HepG2 (cell line): ENCODE measurements around the gene SHBG. TPM values are rescaled to one million over a fixed set of nuclear protein-coding genes. Genes with fewer than 3 reads are reported as not detected.

Source experiments
- ARHGAP35 ChIP-seq: sonication (generic); formaldehyde crosslinking; IDR thresholded peaks from 2 replicates; pipeline ENCODE4 v1.9.0; 2022; ENCODE audit warnings: mild to moderate bottlenecking, inconsistent platforms, moderate library complexity, missing genetic modification reagents, borderline replicate concordance
- GFI1 ChIP-seq: sonication (generic); formaldehyde crosslinking; IDR thresholded peaks from 2 replicates; pipeline ENCODE4 v1.5.0; 2020; ENCODE audit warnings: missing genetic modification reagents, mild to moderate bottlenecking, borderline replicate concordance
- HHEX ChIP-seq: IDR thresholded peaks from 2 replicates; pipeline ENCODE4 v1.6.1; 2016; ENCODE audit warnings: control low read depth
- IKZF4 ChIP-seq: sonication (generic); formaldehyde crosslinking; IDR thresholded peaks from 2 replicates; pipeline ENCODE4 v1.5.1; 2020; ENCODE audit warnings: borderline replicate concordance, mild to moderate bottlenecking, low read depth, missing genetic modification reagents; ENCODE audit errors: not compliant biosample characterization
- KAT8 ChIP-seq: IDR thresholded peaks from 2 replicates; pipeline ENCODE4 v1.6.1; 2016; ENCODE audit warnings: missing genetic modification reagents, missing compliant biosample characterization
- KLF11 ChIP-seq: IDR thresholded peaks from 2 replicates; pipeline ENCODE4 v1.6.1; 2016; ENCODE audit warnings: missing compliant biosample characterization
- MAF1 ChIP-seq: sonication (generic); formaldehyde crosslinking; IDR thresholded peaks from 2 replicates; pipeline ENCODE4 v1.5.0; 2020; ENCODE audit warnings: missing genetic modification reagents, borderline replicate concordance
- MBD4 ChIP-seq: IDR thresholded peaks from 2 replicates; pipeline ENCODE4 v1.6.1; 2012; ENCODE audit warnings: low read length, inconsistent platforms, borderline replicate concordance
- PLRG1 ChIP-seq: fragments of 450-650 bp; conservative IDR thresholded peaks from 2 replicates; pipeline ENCODE4 v1.6.1; 2016
- SRSF9 ChIP-seq: fragments of 200-400 bp; formaldehyde crosslinking; IDR thresholded peaks from 2 replicates; pipeline ENCODE4 v1.6.1; 2018; ENCODE audit warnings: borderline replicate concordance, mild to moderate bottlenecking, low read depth, low read length; ENCODE audit not compliant: insufficient read depth, poor library complexity, severe bottlenecking
- TBX2 ChIP-seq: sonication (generic); formaldehyde crosslinking; IDR thresholded peaks from 2 replicates; pipeline ENCODE4 v1.5.0; 2020; ENCODE audit warnings: missing genetic modification reagents, mild to moderate bottlenecking, borderline replicate concordance
- ZFYVE20 ChIP-seq: sonication (generic); formaldehyde crosslinking; IDR thresholded peaks from 2 replicates; pipeline ENCODE4 v1.8.0; 2023; ENCODE audit warnings: low read depth, mild to moderate bottlenecking, moderate library complexity, missing genetic modification reagents, borderline replicate concordance
- ZNF317 ChIP-seq: sonication (generic); formaldehyde crosslinking; IDR thresholded peaks from 2 replicates; pipeline ENCODE4 v1.5.0; 2020; ENCODE audit warnings: mild to moderate bottlenecking, missing genetic modification reagents
- ZNF496 ChIP-seq: sonication (generic); formaldehyde crosslinking; IDR thresholded peaks from 2 replicates; pipeline ENCODE4 v1.8.1; 2023; ENCODE audit warnings: mild to moderate bottlenecking, moderate library complexity, missing genetic modification reagents; ENCODE audit not compliant: insufficient replicate concordance
- ZNF674 ChIP-seq: sonication (generic); formaldehyde crosslinking; IDR thresholded peaks from 2 replicates; pipeline ENCODE4 v1.5.0; 2020; ENCODE audit warnings: low read depth, mild to moderate bottlenecking, missing genetic modification reagents
- ZNF83 ChIP-seq: sonication (generic); formaldehyde crosslinking; IDR thresholded peaks from 2 replicates; pipeline ENCODE4 v1.4.0; 2020; ENCODE audit warnings: missing genetic modification reagents, mild to moderate bottlenecking, borderline replicate concordance
- polyA plus RNA-seq, 8 experiments: library from polyadenylated mRNA; depleted of rRNA in 3 of 8; stranded (reverse) in 7 of 8; unstranded in 1 of 8; fragments of >200 nt; fragmentation: Illumina TruSeq in 4 of 8; extraction: Trizol in 4 of 8; gene quantifications; 2 replicates each; pipeline versions ENCODE4 v1.2.1 to v1.2.3, GENCODE V29; 2011 to 2016; ENCODE audit warnings: low read depth in 4 of 8, missing spikeins in 1 of 8, mixed read lengths in 1 of 8; ENCODE audit not compliant: insufficient read depth in 1 of 8
- total RNA-seq, 5 experiments: library from RNA; depleted of rRNA; stranded (reverse); fragments of >200 nt; fragmentation: Illumina TruSeq; extraction: Trizol; gene quantifications; 2 replicates each; pipeline ENCODE4 v1.2.3, GENCODE V29; 2016; ENCODE audit warnings: low read depth in 1 of 5
- TF ChIP-seq, protein P1 (sequence below): sonication (generic); formaldehyde crosslinking; IDR thresholded peaks from 2 replicates; pipeline ENCODE4 v1.5.1; 2020; ENCODE audit warnings: mild to moderate bottlenecking, missing genetic modification reagents, moderate library complexity
- TF ChIP-seq, protein P2 (sequence below): IDR thresholded peaks from 2 replicates; pipeline ENCODE4 v1.6.1; 2016; ENCODE audit warnings: missing compliant biosample characterization, missing genetic modification reagents, borderline replicate concordance
- TF ChIP-seq, protein P3 (sequence below), 2 experiments: sonication (generic) in 1 of 2; formaldehyde crosslinking in 1 of 2; IDR thresholded peaks; 2 replicates each; pipeline versions ENCODE4 v1.5.1 to v1.6.1; 2011 to 2020; ENCODE audit warnings: borderline replicate concordance in 1 of 2, low read depth in 1 of 2, low read length in 1 of 2, mild to moderate bottlenecking in 1 of 2, missing genetic modification reagents in 1 of 2, moderate library complexity in 1 of 2
- TF ChIP-seq, protein P4 (sequence below): sonication (generic); formaldehyde crosslinking; IDR thresholded peaks from 2 replicates; pipeline ENCODE4 v1.5.0; 2020; ENCODE audit warnings: mild to moderate bottlenecking, missing genetic modification reagents
- TF ChIP-seq, protein P5 (sequence below): sonication (generic); formaldehyde crosslinking; IDR thresholded peaks from 2 replicates; pipeline ENCODE4 v1.5.0; 2020; ENCODE audit warnings: missing genetic modification reagents

SHBG gene
- total and polyA plus RNA-seq, 2 of the 13 experiments (the other 11 are each of a cell fraction or from before 2014, with no cell fraction given) = 4.0 to 6.1 TPM

DNA sequence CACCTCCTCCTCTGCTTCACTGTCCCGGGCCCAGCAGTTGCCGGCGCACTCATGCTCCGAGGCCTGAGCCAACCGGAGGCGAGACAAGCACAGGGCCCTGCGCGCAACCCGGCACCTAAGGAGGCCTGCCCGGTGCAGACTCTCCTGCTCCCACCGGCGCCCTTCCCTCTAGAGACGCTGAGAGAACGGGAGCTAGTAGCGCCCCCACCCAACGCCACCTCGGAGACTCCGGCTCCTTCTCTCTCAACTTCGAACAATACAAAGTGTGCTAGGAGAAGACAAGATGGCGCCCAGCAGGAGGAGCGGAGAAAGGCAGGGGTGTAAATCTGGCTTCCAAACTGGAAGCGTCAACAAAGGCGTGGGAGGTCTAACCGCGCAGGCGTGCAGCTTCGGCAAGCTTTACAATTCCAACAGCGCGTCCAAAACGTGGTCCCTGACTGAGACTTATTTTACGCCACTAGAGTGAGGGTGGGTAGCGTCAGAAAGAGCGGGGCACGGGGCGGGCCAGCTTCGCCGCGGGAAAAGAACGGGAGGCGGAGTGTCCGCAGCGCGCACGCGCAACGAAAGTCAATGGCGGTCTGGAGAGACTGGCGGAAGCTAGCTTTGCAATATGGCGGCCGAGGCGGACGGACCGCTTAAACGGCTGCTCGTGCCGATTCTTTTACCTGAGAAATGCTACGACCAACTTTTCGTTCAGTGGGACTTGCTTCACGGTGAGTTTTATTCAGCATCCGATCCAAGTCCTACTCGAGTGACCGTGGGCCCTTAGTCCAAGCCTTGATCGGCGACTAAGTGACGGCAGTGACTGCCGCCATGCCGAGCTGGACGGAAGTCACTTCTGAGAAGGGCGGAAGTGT lies 46.5 kb upstream of the SHBG start, which contains the start of gene MPDU1 (continued):
- TF ChIP-seq KAT8 (CRISPR knock-in tag) (peak; percentile 95), GFI1 (peak; percentile 59; the same call in 1 of the 2 replicates), ZNF317 (CRISPR knock-in tag) (0 out of 2 replicates have a peak, but pooled peaks have one; percentile 23), KLF11 (CRISPR knock-in tag) (0 out of 2 replicates have a peak, but pooled peaks have one; percentile 37), SRSF9 (no peak), PLRG1 (no peak), ZFYVE20 (no peak), ZNF83 (CRISPR knock-in tag) (no peak), IKZF4 (CRISPR knock-in tag) (peak; percentile 54), MBD4 (no peak), TBX2 (CRISPR knock-in tag) (peak; percentile 75), HHEX (CRISPR knock-in tag) (peak; percentile 37; the same call in 1 of the 2 replicates), ARHGAP35 (0 out of 2 replicates have a peak, but pooled peaks have one; percentile 19), ZNF496 (no peak), ZNF674 (CRISPR knock-in tag) (no peak), MAF1 (peak; percentile 90)
- TF ChIP-seq, protein P1, sequence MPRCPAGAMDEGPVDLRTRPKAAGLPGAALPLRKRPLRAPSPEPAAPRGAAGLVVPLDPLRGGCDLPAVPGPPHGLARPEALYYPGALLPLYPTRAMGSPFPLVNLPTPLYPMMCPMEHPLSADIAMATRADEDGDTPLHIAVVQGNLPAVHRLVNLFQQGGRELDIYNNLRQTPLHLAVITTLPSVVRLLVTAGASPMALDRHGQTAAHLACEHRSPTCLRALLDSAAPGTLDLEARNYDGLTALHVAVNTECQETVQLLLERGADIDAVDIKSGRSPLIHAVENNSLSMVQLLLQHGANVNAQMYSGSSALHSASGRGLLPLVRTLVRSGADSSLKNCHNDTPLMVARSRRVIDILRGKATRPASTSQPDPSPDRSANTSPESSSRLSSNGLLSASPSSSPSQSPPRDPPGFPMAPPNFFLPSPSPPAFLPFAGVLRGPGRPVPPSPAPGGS (CRISPR knock-in tag) = peak; percentile 79; the same call in 1 of the 2 replicates
- TF ChIP-seq, protein P2, sequence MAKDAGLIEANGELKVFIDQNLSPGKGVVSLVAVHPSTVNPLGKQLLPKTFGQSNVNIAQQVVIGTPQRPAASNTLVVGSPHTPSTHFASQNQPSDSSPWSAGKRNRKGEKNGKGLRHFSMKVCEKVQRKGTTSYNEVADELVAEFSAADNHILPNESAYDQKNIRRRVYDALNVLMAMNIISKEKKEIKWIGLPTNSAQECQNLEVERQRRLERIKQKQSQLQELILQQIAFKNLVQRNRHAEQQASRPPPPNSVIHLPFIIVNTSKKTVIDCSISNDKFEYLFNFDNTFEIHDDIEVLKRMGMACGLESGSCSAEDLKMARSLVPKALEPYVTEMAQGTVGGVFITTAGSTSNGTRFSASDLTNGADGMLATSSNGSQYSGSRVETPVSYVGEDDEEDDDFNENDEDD (CRISPR knock-in tag) = peak; percentile 94
- TF ChIP-seq, protein P3, sequence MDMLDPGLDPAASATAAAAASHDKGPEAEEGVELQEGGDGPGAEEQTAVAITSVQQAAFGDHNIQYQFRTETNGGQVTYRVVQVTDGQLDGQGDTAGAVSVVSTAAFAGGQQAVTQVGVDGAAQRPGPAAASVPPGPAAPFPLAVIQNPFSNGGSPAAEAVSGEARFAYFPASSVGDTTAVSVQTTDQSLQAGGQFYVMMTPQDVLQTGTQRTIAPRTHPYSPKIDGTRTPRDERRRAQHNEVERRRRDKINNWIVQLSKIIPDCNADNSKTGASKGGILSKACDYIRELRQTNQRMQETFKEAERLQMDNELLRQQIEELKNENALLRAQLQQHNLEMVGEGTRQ (IDR thresholded peaks at IDR 0.05; ENCODE audit: low read depth, low read length) = no peak
- TF ChIP-seq, protein P3 (CRISPR knock-in tag; IDR thresholded peaks at IDR 0.05; ENCODE audit: borderline replicate concordance) = no peak
- TF ChIP-seq, protein P4, sequence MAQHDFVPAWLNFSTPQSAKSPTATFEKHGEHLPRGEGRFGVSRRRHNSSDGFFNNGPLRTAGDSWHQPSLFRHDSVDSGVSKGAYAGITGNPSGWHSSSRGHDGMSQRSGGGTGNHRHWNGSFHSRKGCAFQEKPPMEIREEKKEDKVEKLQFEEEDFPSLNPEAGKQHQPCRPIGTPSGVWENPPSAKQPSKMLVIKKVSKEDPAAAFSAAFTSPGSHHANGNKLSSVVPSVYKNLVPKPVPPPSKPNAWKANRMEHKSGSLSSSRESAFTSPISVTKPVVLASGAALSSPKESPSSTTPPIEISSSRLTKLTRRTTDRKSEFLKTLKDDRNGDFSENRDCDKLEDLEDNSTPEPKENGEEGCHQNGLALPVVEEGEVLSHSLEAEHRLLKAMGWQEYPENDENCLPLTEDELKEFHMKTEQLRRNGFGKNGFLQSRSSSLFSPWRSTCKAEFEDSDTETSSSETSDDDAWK (CRISPR knock-in tag) = no peak
- TF ChIP-seq, protein P5, sequence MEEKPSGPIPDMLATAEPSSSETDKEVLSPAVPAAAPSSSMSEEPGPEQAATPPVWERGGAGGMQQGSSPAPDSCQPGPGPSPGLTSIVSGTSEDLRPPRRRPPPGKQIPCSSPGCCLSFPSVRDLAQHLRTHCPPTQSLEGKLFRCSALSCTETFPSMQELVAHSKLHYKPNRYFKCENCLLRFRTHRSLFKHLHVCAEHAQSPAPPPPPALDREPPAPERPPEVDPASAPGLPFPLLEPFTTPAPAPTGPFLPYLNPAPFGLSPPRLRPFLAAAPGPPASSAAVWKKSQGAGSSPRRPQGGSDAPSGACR (CRISPR knock-in tag) = no peak
